Panc1 (cell line): ENCODE measurements around the gene ASPHD1. TPM values are rescaled to one million over a fixed set of nuclear protein-coding genes. Genes with fewer than 3 reads are reported as not detected.

Experiments
- ATAC-seq: fragments of 200-7000 bp; cut with Tn5 transposase; 2 replicates; pipeline ENCODE4 v1.9.1; 2020; ENCODE audit warnings: mild to moderate bottlenecking, moderate library complexity
- BruUV-seq: library from RNA; stranded (reverse); fragments of 400-500 nt; replicated peaks from 2 replicates; lab custom pipeline; 2021; lab: Mats Ljungman, UMichigan
- CTCF ChIA-PET: fragments of 300-600 bp; sonication (Branson Sonifier 250); formaldehyde crosslinking; loops from one replicate; lab custom pipeline; 2022; ENCODE audit warnings: antibody characterized with exemption; lab: Charles Lee
- POLR2A ChIA-PET: fragments of 300-600 bp; sonication (Branson Sonifier 250); formaldehyde crosslinking; loops from one replicate; lab custom pipeline; 2022; ENCODE audit warnings: antibody characterized with exemption; lab: Charles Lee
- DNase-seq: peaks from one replicate; pipeline ENCODE4 v3.0.0-alpha.2; 2010; ENCODE audit warnings: low read depth, low spot score
- H3K27ac ChIP-seq: 2 replicates; pipeline ENCODE4 v1.5.1; 2011; ENCODE audit warnings: mild to moderate bottlenecking, low read length, inconsistent platforms
- H3K27me3 ChIP-seq: fragments of 200-500 bp; sonication (Bioruptor generic); 2 replicates; pipeline ENCODE4 v1.6.0; 2014; ENCODE audit warnings: low read length, inconsistent platforms; ENCODE audit not compliant: control insufficient read depth, insufficient read depth
- H3K36me3 ChIP-seq: fragments of 200-500 bp; sonication (Bioruptor generic); 2 replicates; pipeline ENCODE4 v1.5.1; 2014; ENCODE audit warnings: inconsistent platforms, mild to moderate bottlenecking, low read length, moderate library complexity; ENCODE audit not compliant: control insufficient read depth, insufficient read depth
- H3K4me1 ChIP-seq: 2 replicates; pipeline ENCODE4 v1.5.1; 2011; ENCODE audit warnings: inconsistent platforms, mild to moderate bottlenecking, low read length, moderate library complexity; ENCODE audit not compliant: control insufficient read depth, insufficient read depth
- H3K4me3 ChIP-seq, 2 experiments: 2 replicates each; pipeline ENCODE4 v1.5.1; 2011 to 2012; ENCODE audit warnings: low read depth in 2 of 2, low read length in 2 of 2, mild to moderate bottlenecking in 2 of 2, inconsistent platforms in 1 of 2, moderate library complexity in 1 of 2
- H3K9me3 ChIP-seq: fragments of 200-500 bp; sonication (Bioruptor generic); 2 replicates; pipeline ENCODE4 v1.5.1; 2014; ENCODE audit warnings: low read depth, mild to moderate bottlenecking, inconsistent platforms, low read length, moderate library complexity; ENCODE audit not compliant: control insufficient read depth, insufficient read depth
- CTCF ChIP-seq: fragments of 450-650 bp; IDR thresholded peaks from 2 replicates; pipeline ENCODE4 v1.5.1; 2017; ENCODE audit warnings: mild to moderate bottlenecking
- POLR2AphosphoS5 ChIP-seq: IDR thresholded peaks from 2 replicates; pipeline ENCODE4 v1.6.1; 2012; ENCODE audit warnings: mild to moderate bottlenecking, low read depth, low read length, moderate library complexity
- SIN3A ChIP-seq: IDR thresholded peaks from 2 replicates; pipeline ENCODE4 v1.6.1; 2012; ENCODE audit warnings: low read depth, mild to moderate bottlenecking, low read length, moderate library complexity, borderline replicate concordance; ENCODE audit not compliant: insufficient read depth
- TCF7L2 ChIP-seq: IDR thresholded peaks from 2 replicates; pipeline ENCODE4 v1.6.1; 2011; ENCODE audit warnings: mild to moderate bottlenecking, low read depth, low read length, inconsistent platforms
- in situ Hi-C: cut with HindIII; loops from 2 replicates; pipeline ENCODE4 v1.10.0; 2016; ENCODE audit warnings: low sequenced_read_pairs, low pct_unique_long_range_greater_than_20kb
- intact Hi-C: fragments of 100-400 bp; cut with micrococcal nuclease; formaldehyde crosslinking; loops from one replicate; pipeline ENCODE4 v1.10.0; 2022; ENCODE audit not compliant: unreplicated experiment
- total RNA-seq: library from RNA; stranded (reverse); gene quantifications from one replicate; pipeline ENCODE4 v1.2.1, GENCODE V29; 2021; ENCODE audit not compliant: unreplicated experiment
- TF ChIP-seq, protein P1 (sequence below), 2 experiments: IDR thresholded peaks; 2 replicates each; pipeline ENCODE4 v1.6.1; 2011 to 2012; ENCODE audit warnings: low read depth in 2 of 2, control low read depth in 1 of 2, low read length in 1 of 2, mild to moderate bottlenecking in 1 of 2, moderate library complexity in 1 of 2; ENCODE audit not compliant: insufficient read depth in 1 of 2

The ASPHD1 gene
- total RNA-seq, 1 experiment from 2014 or later: 87.0 TPM

GRCh38 chr16:29892458-29892813 is 7.9 kb upstream of the ASPHD1 start:
- Histone ChIP-seq H3K36me3 (no peaks in the 10 kb centered on the region), H3K9me3 (no peaks in the 10 kb centered on the region), H3K27ac (no peak overlapping the region), H3K4me3 (no peak overlapping the region), H3K27me3 (no peaks in the 10 kb centered on the region), H3K4me1 (no peaks in the 10 kb centered on the region)
- CTCF ChIA-PET: no interaction called here
- in situ Hi-C loops: no loop called here
- DNase-seq (no peak), ATAC-seq (no peak)
- BruUV-seq: no TSS peak
- POLR2A ChIA-PET: no interaction called here
- intact Hi-C loops: no loop called here
- TF ChIP-seq TCF7L2 (no peak), POLR2AphosphoS5 (no peak), SIN3A (no peak), CTCF (no peak)
- TF ChIP-seq, protein P1, sequence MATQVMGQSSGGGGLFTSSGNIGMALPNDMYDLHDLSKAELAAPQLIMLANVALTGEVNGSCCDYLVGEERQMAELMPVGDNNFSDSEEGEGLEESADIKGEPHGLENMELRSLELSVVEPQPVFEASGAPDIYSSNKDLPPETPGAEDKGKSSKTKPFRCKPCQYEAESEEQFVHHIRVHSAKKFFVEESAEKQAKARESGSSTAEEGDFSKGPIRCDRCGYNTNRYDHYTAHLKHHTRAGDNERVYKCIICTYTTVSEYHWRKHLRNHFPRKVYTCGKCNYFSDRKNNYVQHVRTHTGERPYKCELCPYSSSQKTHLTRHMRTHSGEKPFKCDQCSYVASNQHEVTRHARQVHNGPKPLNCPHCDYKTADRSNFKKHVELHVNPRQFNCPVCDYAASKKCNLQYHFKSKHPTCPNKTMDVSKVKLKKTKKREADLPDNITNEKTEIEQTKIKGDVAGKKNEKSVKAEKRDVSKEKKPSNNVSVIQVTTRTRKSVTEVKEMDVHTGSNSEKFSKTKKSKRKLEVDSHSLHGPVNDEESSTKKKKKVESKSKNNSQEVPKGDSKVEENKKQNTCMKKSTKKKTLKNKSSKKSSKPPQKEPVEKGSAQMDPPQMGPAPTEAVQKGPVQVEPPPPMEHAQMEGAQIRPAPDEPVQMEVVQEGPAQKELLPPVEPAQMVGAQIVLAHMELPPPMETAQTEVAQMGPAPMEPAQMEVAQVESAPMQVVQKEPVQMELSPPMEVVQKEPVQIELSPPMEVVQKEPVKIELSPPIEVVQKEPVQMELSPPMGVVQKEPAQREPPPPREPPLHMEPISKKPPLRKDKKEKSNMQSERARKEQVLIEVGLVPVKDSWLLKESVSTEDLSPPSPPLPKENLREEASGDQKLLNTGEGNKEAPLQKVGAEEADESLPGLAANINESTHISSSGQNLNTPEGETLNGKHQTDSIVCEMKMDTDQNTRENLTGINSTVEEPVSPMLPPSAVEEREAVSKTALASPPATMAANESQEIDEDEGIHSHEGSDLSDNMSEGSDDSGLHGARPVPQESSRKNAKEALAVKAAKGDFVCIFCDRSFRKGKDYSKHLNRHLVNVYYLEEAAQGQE (IDR thresholded peaks at IDR 0.05; ENCODE audit: insufficient read depth in 1 of 2, low read depth in 2 of 2, low read length in 1 of 2): no peak

DNA sequence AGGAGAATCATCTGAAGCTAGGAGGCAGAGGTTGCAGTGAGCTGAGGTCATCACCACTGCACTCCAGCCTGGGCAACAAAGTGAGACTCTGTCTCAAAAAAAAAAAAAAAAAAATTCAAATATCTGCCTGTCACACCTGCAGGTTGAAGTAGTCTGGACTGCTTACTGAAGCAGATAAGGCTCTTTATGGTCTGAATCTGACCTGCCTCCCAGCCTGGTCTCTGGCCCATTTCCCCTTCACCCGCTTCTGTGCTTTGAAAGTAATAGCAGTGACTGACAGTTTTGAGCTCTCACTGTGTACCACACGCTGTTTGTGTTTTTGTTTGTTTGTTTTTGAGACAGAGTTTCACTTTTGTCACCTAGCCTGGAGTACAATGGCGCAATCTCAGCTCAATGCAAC is 6.7 kb upstream of the ASPHD1 start:
- Histone ChIP-seq H3K4me3 (no peak overlapping the region), H3K4me1 (peaks cover 1% of the 10 kb centered on the region; the same call in 1 of the 2 replicates), H3K36me3 (no peaks in the 10 kb centered on the region), H3K27me3 (no peaks in the 10 kb centered on the region), H3K9me3 (no peaks in the 10 kb centered on the region), H3K27ac (no peak overlapping the region)
- no peak for DNase-seq
- TF ChIP-seq, protein P1 (IDR thresholded peaks at IDR 0.05; ENCODE audit: insufficient read depth in 1 of 2, low read depth in 2 of 2, low read length in 1 of 2): no peak
- no peak for TF ChIP-seq SIN3A
- TF ChIP-seq POLR2AphosphoS5: no peak
- TF ChIP-seq TCF7L2: no peak
- no peak for TF ChIP-seq CTCF
- ChIA-PET CTCF (no interaction called here), POLR2A (no interaction called here)
- in situ Hi-C loops: no loop called here
- ATAC-seq: no peak
- intact Hi-C loops: no loop called here
- BruUV-seq: no TSS peak
